Measurements from ENCODE around the gene LMF1.

LMF1 gene

DNA sequence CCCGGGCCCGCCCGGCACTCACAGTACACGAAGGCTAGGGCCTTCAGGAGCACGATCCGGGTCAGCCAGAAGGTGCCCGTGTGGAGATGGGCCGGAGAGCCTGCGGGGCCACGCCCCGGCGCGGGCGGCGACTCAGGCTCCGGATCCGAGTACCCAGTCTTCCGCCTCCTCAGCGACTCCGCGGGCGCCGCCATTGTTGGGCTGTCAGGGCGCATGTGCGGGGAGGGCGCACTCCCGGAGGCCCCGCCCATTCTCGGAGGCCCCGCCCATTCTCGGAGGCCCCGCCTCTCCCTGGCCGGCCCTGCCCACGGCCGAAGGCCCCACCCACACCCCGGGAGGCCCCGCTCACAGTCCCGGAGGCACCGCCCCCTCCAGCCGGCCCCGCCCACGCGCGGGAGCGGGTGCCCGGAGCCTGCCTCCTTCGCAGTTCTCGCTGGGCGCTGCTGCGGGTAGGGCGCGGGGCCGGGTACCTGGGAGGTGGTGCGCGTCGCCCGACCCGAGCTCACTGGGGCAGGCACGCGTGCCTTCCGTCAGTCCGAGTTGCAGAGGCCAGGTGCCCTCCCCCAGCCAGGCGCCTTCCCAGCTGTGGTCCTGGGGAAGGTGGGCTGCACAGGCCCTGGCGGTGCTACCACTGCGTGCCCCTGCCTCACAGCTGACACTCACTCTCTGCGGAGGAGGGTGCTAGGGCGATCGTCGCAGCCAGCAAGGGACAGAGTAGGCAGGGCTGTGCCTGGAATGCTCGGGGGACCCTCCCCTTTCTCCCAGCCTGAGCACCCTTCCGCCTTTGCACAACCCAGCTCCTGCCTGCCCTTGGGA is at the start of gene LMF1:
LMF1 (minus strand) TSS at position 219 of the 816 bp plus-strand sequence; CDS start at position 215, 4 bp downstream.
- DNase-seq (ENCODE audit: low read depth in 2 of 3, low spot score in 1 of 3), result peak; percentile 93 to 94 (median 93)

DNA sequence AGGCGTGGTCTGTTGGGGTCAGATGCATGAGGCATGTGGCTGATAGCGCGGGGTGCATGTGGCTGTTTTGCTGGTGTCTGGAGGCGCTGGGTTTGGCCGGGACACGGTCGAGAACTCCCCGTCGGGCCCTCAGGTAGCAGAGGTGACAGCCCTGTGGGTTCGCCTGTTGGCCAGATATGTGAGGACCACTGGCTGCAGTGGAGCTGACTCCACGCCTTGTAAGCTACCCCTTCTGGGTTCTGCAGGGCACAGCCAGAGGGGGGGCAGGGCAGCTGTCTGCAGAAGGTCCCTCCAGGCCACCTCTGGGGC is 49.3 kb upstream of the LMF1 start:
- no peak for DNase-seq (ENCODE audit: low read depth in 2 of 3, low spot score in 1 of 3)

DNA sequence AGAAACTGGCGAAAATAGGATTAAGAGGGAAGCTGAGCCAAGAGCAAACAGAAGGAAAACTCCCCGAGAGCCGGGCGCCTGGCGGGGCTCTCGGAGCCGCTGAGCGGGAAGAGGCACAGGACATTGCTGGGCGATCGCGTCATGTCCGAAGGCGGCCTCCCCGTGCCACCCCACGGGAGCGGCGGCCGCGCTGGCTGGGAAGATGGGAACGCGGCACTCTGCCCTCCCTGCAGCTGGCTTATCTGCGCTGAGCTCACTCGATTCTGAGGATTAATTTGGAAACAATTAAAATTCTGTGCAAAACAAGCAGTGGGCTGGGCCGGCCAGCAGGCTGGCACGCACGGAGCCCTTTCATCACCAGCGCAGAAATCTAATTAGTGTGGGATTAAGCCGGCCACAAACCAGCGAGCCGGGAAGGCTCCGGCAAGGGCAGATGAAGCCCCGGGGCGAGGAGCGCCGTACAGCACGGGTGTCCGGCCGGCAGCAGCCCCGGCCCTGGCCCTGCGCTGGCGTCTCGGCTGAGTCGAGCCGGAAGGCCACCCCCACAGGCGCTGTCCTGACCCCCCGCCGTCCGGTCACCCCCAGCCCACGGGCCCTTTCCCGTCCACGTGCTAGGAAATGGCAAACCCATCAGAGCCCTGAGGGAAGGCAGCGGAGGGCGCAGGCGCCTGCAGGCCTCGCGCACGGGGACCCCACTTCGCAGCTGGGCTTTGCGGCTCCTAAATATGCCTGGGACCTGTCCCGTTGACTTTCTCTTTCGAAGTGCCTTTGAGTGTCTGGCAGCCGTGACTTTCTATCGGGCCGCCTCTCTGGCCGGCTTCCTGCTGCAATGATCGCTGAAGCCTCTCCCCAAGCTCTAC is 48.7 kb upstream of the LMF1 start:
- no peak for DNase-seq (ENCODE audit: low read depth in 2 of 3, low spot score in 1 of 3)

DNA sequence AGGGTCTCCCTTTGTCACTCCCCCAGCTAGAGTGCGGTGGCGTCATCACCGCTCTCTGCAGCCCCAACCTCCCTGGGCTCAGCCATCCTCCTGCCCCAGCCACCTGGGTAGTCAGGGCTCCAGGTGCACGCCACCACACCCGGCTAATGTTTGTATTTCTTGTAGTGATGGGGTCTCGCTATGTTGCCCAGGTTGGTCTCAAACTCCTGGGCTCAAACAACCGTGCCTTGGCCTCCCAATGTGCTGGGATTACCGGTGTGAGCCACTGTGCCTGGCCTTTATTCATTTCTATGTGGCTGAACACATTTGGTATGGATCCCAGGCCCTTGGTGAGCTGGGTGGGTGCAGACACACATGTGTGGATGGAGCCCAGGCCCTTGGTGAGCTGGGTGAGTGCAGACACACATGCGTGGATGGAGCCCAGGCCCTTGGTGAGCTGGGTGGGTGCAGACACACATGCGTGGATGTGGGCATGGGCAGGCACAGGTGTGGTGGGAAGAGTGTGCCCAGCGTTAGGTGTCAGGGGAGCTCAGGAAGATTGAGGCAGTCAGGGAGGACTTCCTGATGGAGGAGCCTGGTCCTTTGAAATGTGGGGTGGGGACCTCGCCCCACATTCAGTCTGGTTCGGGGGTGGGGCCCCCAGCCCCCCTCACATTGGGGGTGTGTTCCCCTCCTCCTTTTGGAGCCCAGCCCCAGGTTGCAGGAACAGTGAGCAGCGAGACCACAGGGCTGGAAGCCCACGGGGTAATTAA is 47.8 kb upstream of the LMF1 start:
- DNase-seq (ENCODE audit: low read depth in 2 of 3, low spot score in 1 of 3), result no peak

DNA sequence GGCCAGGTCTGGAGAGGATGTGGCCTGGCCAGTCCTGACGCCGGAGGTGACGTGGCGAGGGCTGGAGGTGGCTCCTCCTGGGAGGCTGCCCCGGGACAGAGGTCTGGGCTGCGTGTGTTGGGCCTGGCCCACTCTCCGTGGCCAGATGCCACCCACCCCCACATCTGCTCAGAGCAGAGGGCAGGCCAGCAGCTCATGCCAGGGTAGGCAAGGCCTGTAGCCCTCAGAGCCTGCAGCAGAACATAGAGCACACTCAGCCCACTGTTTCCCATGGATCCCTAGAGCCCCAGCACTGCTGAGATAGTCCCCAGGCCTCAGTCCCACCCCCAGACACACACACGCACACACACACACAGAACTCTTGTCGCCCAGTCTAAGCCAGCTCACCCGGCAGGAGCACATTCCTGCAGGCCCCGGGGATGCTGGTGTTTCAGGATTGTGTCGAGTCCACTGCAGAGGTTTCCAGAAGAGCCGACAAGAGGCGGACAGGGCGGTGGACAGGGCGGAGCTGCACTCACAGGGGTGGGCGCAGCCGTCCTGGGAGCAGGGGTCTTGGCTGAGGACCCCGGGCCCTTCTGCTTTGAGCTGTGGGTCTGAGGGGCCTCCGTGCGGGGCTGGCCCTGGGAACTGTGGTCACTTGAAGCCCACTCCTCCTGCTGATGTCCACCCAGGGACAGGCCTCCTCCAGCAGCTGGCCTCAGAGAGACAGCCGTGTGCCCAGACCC is 44.1 kb upstream of the LMF1 start:
- no peak for DNase-seq (ENCODE audit: low read depth in 2 of 3, low spot score in 1 of 3)

DNA sequence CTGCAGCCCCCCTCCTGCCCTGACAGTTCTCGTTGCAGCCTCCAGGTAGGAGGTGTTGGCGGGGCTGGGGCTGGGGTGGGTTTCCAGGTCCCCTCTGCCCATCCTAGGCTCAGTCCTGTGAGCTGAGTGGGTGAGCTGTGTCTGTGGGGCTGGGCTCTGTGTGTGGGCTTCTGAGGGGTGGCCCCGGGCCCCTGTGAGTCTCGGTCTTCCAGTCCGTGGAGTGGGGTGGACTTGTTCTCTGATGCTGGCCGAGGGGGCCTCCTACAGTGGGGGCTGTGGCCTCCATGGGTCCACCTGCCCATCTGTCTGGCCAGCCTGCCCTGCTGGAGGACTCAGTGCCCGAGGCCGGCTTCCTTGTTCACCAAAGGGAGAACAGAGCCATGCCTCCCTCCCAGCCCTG is 43.4 kb upstream of the LMF1 start:
- DNase-seq (ENCODE audit: low read depth in 2 of 3, low spot score in 1 of 3), result no peak

DNA sequence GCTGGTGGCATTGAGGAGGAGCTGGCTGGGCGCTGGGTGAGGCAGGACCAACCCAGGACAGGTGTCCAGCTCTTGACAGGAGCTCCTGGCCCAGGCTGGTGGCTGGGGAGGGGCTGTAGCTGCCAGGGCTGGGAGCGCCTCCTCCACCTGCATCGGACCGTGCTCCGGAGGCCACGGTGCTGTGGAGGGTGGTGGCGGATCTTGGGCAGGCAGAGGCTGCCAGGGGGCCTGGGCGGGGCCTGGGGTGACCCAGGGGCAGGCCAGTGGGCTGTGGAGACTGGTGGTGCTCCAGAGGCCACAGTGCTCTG is 42.8 kb upstream of the LMF1 start:
- DNase-seq (ENCODE audit: low read depth in 2 of 3, low spot score in 1 of 3), result no peak

DNA sequence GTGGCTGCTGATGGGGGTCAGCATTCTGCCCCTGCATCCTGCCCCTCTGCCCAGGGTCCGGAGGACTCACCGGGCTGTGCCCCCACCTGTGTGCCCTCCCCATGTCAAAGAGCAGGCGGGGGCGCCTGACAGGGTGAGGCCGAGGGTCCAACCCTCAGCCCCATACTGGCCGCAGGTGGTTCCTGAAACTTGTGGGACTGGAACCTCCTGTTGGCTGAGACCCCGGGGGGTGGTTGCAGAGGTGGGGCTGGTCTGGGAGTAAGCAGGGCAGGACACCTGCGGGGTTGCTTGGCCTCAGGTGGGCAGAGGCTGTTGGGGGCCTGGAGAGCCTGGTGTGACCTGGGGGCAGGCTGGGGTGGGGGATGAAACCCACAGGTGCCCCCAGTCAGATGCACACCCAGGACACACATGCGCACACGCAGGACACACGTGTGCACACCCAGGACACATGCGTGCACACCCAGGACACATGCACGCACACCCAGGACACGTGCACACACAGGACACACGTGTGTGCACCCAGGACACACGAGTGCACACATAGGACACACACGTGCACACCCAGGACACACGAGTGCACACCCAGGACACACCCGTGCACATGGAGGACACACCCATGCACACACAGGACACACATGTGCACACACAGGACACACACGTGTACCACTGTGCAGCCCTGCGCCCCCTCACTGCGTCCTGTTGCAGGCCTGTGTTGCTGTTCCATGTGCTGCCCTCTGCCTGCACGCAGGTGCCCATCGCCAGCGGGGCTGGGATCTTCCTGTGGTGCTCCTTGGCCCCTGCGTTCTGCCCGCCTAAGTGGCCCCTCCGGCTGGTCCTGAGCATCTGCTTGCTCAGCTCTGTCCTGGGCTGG is 42.2 kb upstream of the LMF1 start:
- no peak for DNase-seq (ENCODE audit: low read depth in 2 of 3, low spot score in 1 of 3)

DNA sequence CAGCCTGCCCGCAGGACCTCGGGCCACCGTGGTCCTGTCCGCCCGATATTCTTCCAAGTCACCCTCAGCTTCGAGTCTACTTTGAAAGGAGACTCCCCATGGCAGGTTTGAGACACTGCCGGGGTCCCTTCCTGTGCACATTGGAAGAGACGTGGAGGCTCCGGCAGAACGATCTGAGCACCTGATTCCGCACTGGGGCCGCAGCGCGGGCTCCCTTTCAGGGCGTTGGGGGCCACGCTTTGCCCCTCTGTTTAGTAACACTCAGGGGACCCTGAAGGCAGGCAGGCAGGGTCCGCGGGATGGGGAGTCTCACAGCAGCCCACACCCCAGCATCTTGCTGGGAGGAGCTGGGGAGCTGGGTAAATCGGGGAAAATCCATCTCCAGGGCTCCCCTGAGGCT is 41.4 kb upstream of the LMF1 start:
- no peak for DNase-seq (ENCODE audit: low read depth in 2 of 3, low spot score in 1 of 3)

DNA sequence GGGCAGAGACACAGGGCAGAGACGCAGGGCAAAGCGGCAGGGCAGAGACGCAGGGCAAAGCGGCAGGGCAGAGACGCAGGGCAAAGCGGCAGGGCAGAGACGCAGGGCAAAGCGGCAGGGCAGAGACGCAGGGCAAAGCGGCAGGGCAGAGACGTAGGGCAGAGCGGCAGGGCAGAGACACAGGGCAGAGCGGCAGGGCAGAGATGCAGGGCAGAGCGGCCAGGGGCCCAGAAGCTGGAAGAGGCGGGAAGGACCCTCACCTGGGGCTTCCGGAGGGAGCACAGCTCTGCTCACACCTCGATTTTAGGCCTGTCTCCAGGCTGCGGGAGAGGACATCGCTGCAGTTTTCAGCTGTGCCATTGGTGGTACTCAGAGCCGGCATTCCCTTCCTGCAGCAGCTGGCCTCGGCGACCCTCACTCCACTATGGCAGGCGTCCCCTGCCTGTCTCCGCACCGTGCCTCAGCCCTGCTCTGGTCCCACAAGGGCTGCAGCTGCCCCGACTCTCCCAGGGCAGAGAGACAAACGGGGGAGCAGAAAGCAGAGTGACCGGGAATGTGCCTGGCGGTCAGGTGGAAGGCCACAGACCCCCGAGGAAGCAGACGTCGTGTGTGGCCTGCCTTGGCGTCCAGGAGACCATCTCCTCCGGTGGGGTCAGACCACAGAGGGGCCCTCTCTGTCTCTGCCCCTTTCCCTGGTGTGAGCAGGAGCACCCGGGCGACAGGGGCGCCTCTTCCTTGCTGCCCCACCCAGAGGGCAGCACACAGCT is 40.7 kb upstream of the LMF1 start:
- DNase-seq (ENCODE audit: low read depth in 2 of 3, low spot score in 1 of 3), result no peak

DNA sequence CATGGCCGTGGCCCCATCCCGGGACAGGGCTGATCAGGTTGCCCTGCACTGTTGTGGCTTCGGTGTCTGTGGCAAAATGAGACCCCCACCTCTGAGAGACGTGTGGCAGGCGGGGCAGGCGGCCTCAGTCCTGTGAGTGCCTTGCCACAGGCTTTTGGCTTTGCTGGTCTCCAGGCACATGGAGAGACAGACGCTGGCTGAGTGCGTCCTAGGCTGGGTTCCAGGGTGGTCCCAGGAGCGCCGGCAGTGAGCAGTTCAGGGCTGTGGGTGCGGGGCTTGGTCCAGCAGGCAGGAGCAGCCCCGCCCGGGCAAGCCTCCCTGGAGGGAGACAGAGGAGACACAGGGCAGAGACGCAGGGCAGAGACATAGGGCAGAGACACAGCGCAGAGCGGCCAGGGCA is 40.0 kb upstream of the LMF1 start:
- DNase-seq (ENCODE audit: low read depth in 2 of 3, low spot score in 1 of 3), result no peak

DNA sequence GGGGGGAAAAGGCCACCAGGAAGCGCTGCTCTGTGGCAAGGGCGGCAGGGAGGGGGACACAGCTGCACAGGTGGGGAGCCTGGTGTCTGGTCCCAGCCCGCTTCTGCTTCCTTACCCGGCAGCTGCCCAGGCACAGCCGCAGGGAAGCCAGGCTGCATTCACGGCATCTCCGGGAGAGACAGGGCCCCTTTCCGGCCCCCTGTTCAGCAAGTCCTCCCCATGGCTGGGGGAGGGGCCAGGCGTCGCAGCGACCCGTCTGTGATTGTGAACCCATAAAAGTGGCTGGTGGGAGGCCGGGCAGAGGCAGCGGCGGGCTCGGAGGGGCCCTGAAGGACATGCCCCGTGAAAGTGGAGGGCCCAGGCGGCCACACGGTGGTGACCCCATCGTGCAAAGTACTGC is 39.5 kb upstream of the LMF1 start:
- DNase-seq (ENCODE audit: low read depth in 2 of 3, low spot score in 1 of 3), result no peak

DNA sequence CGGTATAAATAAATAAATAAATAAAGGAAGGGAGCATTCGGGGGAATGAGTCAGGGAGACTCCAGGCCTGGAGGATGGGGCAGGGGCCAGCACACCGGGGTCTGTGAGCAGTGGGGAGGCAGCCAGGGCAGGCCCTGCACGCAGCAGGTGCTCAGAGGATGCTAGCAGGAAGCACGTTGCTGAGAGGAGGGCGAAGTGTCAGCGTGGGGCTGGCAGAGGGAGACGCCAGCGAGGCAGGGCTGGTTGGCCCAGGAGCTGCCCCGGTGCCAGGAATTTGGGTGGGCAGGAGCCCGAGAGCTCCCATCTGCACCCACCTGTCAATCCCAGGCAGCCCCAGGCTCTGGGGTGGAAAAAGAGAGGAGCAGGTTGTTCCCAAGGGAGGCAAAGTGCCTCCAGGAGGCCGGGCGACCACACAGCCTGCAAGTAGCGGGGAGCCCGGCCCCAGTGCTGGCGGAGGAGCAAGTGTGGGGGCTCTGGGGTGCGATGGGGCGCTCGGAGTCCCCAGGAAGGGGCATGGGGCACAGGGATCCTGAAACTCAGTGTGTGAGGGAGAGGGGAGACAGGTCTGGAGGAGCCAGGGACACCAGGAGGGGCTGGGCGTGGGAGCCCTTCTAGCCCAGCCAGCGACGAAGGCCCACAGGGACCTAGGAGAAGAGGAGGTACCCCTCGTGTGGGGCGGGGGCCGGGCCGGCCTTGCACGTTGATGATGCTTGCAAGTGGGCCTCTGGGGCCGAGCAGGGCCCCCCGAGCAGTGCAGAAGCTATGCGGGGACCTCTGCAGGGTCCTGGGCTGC is 38.8 kb upstream of the LMF1 start:
- no peak for DNase-seq (ENCODE audit: low read depth in 2 of 3, low spot score in 1 of 3)

DNA sequence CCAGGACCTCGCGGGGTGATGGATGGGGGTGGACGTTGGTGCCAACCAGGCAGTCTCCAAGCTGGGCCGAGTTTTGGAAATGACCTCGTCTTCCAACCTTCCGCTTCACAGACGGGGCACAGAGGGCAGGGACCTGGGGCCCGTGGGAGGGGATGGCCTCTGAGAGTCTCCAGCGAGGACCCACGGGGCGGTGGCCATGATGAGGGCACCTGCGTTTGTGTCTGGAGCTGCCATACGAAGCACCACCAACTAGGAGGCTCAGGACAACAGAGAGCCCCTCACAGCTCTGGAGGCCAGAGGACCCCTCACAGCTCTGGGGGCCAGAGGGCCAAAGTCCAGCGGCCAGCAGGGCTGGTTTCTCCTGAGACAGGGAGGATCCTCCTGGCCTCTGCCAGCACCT is 37.3 kb upstream of the LMF1 start:
- no peak for DNase-seq (ENCODE audit: low read depth in 2 of 3, low spot score in 1 of 3)

DNA sequence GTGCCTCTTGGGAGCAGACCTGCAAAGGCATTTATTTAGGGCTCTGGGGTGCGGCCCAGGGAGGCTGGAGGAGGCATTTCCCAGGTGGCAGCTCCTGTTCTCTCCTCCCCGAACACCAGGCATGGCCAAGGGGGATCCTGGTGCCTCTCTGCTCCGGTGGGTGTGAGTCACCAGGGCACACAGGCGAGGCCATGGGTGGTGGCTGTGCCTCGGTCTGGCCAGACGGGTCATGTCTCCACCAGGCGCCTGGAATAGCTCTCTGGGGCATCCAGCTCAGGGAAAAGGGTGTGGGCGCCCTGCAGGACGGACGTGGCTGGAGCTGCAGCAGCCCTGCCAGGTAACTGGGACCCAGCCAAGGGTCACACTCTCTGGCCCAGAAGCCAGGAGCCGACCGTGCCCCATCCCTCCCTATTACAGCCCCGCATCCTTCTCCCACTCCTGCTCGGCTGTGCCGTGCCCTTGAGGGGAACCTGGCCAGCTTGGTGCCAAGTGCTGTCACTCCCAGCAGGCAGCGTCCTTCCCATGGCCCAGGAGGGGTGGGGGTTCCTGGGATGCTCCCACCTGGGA is 36.6 kb upstream of the LMF1 start:
- no peak for DNase-seq (ENCODE audit: low read depth in 2 of 3, low spot score in 1 of 3)

DNA sequence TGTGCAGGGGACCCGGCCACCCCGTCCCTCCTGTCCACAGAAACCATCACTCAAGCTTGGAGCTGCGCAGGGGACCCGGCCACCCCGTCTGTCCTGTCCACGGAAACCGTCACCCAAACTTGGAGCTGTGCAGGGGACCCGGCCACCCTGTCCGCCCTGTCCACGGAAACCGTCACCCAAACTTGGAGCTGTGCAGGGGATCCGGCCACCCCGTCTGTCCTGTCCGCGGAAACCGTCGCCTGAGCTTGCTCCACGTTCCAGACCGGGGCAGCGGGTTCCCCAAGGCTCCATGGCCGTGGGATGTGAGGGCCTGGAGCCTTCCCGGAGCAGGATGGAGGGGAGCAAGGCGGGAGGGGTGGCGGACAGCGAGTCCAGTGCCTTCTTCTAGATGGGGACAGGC is 36.0 kb upstream of the LMF1 start:
- DNase-seq (ENCODE audit: low read depth in 2 of 3, low spot score in 1 of 3), result no peak

DNA sequence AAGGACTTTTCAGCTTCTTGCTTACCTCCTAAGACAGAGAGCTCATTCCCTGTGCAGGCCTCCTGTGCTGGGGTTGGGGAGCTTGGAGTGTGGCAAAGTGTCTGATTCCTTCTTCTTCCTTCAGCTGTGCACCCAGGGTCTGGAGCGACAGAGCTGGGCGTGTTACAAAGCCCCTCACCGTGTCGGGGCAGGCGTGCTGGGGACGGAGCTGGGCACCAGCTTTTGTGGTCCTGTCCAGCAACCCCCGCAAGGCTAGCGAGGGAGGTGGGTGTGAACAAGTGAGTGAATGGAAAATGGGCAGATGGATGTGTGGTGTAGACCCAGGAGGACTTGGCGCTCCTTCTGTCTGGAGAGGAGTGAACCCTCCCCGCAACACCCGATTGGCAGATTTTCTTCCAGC is 34.5 kb upstream of the LMF1 start:
- DNase-seq (ENCODE audit: low read depth in 2 of 3, low spot score in 1 of 3), result no peak
